Body of pancreas (tissue), 4 donors: ENCODE data around the gene CDKAL1.

Experiments used
- POLR2A ChIP-seq, 3 donors: fragments of 450-650 bp; IDR thresholded peaks; one replicate each; pipeline ENCODE4 v1.6.1; 2016; ENCODE audit warnings: antibody characterized with exemption in 3 of 3, mild to moderate bottlenecking in 2 of 3
- TF ChIP-seq, protein P1 (sequence below), 7 experiments: fragments of 450-650 bp in 4 of 7; fragments of 200-600 bp in 3 of 7; sonication (generic) in 3 of 7; IDR thresholded peaks; one replicate each; pipeline ENCODE4 v1.5.1; 2016 to 2019; ENCODE audit warnings: antibody characterized with exemption in 7 of 7

DNA sequence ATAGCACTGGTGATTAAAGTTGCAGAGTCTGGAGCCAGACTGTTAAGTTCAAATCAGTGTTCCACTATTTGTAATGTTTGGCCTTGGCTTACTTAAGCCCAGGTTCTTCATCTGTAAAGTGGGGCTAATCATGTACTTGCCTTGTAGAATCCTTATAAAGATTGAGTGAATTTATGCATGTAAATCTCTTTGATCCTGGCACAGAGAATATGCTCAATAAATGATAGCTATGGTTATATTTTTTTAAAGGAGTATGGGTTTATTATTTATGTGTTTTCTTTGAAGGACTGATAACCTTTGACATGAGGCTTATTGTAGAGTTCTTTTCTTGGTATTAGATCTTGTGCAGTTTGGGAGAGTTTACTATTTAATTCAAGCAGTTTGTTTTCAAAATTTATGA lies 89.5 kb downstream of the CDKAL1 start:
- TF ChIP-seq, protein P1, sequence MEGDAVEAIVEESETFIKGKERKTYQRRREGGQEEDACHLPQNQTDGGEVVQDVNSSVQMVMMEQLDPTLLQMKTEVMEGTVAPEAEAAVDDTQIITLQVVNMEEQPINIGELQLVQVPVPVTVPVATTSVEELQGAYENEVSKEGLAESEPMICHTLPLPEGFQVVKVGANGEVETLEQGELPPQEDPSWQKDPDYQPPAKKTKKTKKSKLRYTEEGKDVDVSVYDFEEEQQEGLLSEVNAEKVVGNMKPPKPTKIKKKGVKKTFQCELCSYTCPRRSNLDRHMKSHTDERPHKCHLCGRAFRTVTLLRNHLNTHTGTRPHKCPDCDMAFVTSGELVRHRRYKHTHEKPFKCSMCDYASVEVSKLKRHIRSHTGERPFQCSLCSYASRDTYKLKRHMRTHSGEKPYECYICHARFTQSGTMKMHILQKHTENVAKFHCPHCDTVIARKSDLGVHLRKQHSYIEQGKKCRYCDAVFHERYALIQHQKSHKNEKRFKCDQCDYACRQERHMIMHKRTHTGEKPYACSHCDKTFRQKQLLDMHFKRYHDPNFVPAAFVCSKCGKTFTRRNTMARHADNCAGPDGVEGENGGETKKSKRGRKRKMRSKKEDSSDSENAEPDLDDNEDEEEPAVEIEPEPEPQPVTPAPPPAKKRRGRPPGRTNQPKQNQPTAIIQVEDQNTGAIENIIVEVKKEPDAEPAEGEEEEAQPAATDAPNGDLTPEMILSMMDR (IDR thresholded peaks at IDR 0.05), result no peak
- TF ChIP-seq POLR2A (IDR thresholded peaks at IDR 0.05), result no peak
